ENCODE measurements around the gene RDH5.

- no peak for TF ChIP-seq POLR2AphosphoS5 (IDR thresholded peaks at IDR 0.05)
- peak in 1 of 2 donors; percentile 18 for TF ChIP-seq CTCF (IDR thresholded peaks at IDR 0.05)
- no peak for TF ChIP-seq POLR2A (IDR thresholded peaks at IDR 0.05)
- no peak for TF ChIP-seq EP300 (IDR thresholded peaks at IDR 0.05)
These were observed 14.3 kb upstream of the RDH5 start for GRCh38 chr12:55705782-55706402.

Data from suprapubic skin (tissue), 4 donors.